ENCODE measurements around the gene CALHM6. TPM values are rescaled to one million over a fixed set of nuclear protein-coding genes. Genes with fewer than 3 reads are reported as not detected.

CALHM6 gene
- total RNA-seq, 2 donors from 2014 or later, result 2.3 to 3.1 TPM

- Histone ChIP-seq H3K4me3 (no peak overlapping the region), H3K27ac (no peak overlapping the region), H3K27me3 (no peaks in the 10 kb centered on the region), H3K4me1 (no peaks in the 10 kb centered on the region), H3K9me3 (no peaks in the 10 kb centered on the region), H3K36me3 (no peaks in the 10 kb centered on the region)
- no peak for DNase-seq (ENCODE audit: low spot score)
- TF ChIP-seq, protein P1, sequence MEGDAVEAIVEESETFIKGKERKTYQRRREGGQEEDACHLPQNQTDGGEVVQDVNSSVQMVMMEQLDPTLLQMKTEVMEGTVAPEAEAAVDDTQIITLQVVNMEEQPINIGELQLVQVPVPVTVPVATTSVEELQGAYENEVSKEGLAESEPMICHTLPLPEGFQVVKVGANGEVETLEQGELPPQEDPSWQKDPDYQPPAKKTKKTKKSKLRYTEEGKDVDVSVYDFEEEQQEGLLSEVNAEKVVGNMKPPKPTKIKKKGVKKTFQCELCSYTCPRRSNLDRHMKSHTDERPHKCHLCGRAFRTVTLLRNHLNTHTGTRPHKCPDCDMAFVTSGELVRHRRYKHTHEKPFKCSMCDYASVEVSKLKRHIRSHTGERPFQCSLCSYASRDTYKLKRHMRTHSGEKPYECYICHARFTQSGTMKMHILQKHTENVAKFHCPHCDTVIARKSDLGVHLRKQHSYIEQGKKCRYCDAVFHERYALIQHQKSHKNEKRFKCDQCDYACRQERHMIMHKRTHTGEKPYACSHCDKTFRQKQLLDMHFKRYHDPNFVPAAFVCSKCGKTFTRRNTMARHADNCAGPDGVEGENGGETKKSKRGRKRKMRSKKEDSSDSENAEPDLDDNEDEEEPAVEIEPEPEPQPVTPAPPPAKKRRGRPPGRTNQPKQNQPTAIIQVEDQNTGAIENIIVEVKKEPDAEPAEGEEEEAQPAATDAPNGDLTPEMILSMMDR (IDR thresholded peaks at IDR 0.05), result no peak
These were observed 10.1 kb upstream of the CALHM6 start for GRCh38 chr6:116450769-116451740.

DNA sequence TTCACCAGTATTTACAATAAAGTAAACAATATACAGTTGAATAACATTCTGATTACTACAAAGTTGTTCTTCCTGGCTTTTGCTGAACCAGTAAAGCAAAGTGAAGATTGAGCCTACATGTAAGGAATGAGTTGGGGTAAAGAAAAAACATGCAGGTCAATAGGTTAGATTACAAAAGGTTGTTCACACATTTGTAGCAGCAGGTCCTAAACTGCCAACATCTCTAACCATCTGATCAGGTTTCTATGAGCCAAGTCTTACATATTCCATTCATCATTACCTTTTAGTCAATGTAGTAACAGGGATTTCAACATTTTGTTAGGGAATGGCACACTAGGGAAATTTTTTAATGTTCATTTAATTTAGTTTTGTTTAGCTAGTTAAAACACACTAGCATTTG, 9.3 kb upstream of the CALHM6 start:
- Histone ChIP-seq H3K4me1 (no peaks in the 10 kb centered on the region), H3K27ac (no peak overlapping the region), H3K9me3 (no peaks in the 10 kb centered on the region), H3K36me3 (no peaks in the 10 kb centered on the region), H3K27me3 (no peaks in the 10 kb centered on the region), H3K4me3 (no peak overlapping the region)
- no peak for DNase-seq (ENCODE audit: low spot score)
- TF ChIP-seq, protein P1 (IDR thresholded peaks at IDR 0.05), result no peak

GRCh38 chr6:116452531-116452930, 8.6 kb upstream of the CALHM6 start:
- Histone ChIP-seq H3K4me3 (no peak overlapping the region), H3K36me3 (no peaks in the 10 kb centered on the region), H3K27ac (no peak overlapping the region), H3K4me1 (no peaks in the 10 kb centered on the region), H3K9me3 (no peaks in the 10 kb centered on the region), H3K27me3 (no peaks in the 10 kb centered on the region)
- TF ChIP-seq, protein P1 (IDR thresholded peaks at IDR 0.05), result no peak
- DNase-seq (ENCODE audit: low spot score), result no peak

GRCh38 chr6:116456106-116456505, 5.1 kb upstream of the CALHM6 start:
- no peak for DNase-seq (ENCODE audit: low spot score)
- TF ChIP-seq, protein P1 (IDR thresholded peaks at IDR 0.05), result no peak
- Histone ChIP-seq H3K4me1 (no peaks in the 10 kb centered on the region), H3K4me3 (no peak overlapping the region), H3K27ac (no peak overlapping the region), H3K27me3 (no peaks in the 10 kb centered on the region), H3K36me3 (no peaks in the 10 kb centered on the region), H3K9me3 (no peaks in the 10 kb centered on the region)

- H3K4me3 ChIP-seq, result no peak overlapping the region
- H3K9me3 ChIP-seq, result no peaks in the 10 kb centered on the region
- H3K4me1 ChIP-seq, result no peaks in the 10 kb centered on the region
- no peak for DNase-seq (ENCODE audit: low spot score)
- H3K27me3 ChIP-seq, result no peaks in the 10 kb centered on the region
- H3K36me3 ChIP-seq, result no peaks in the 10 kb centered on the region
- TF ChIP-seq, protein P1 (IDR thresholded peaks at IDR 0.05), result no peak
- H3K27ac ChIP-seq, result no peak overlapping the region
These were observed 4.2 kb upstream of the CALHM6 start for GRCh38 chr6:116456927-116457326.

Data from right atrium auricular region (tissue), 2 donors.